Heart right ventricle (tissue), 16 donors: ENCODE measurements around the gene RET. TPM values are rescaled to one million over a fixed set of nuclear protein-coding genes. Genes with fewer than 3 reads are reported as not detected.

Experiments used
- ATAC-seq, 8 donors: fragments of 200-7000 bp; cut with Tn5 transposase; one replicate each; pipeline ENCODE4 v1.9.1; 2020; ENCODE audit warnings: mild to moderate bottlenecking in 8 of 8, moderate library complexity in 8 of 8, moderate number of reproducible peaks in 1 of 8
- DNase-seq, 2 donors: peaks; one replicate each; pipeline ENCODE4 v3.0.0-alpha.2; 2020
- H3K27ac ChIP-seq, 10 donors: fragments of 200-600 bp; sonication (generic) in 2 of 10; one replicate each; pipeline versions ENCODE4 v1.5.0 to v1.8.0; 2020 to 2022; ENCODE audit warnings: mild to moderate bottlenecking in 3 of 10
- H3K27me3 ChIP-seq, 7 donors: fragments of 200-600 bp; one replicate each; pipeline ENCODE4 v1.8.0; 2021 to 2022; ENCODE audit warnings: mild to moderate bottlenecking in 2 of 7
- H3K36me3 ChIP-seq, 9 donors: fragments of 200-600 bp; sonication (generic) in 1 of 9; one replicate each; pipeline versions ENCODE4 v1.5.0 to v1.8.0; 2020 to 2022; ENCODE audit warnings: mild to moderate bottlenecking in 2 of 9
- H3K4me1 ChIP-seq, 9 donors: fragments of 200-600 bp; sonication (generic) in 1 of 9; one replicate each; pipeline versions ENCODE4 v1.5.0 to v1.8.0; 2020 to 2022; ENCODE audit warnings: mild to moderate bottlenecking in 4 of 9
- H3K4me3 ChIP-seq, 10 donors: fragments of 200-600 bp; sonication (generic) in 2 of 10; one replicate each; pipeline versions ENCODE4 v1.5.0 to v1.8.0; 2020 to 2022; ENCODE audit warnings: mild to moderate bottlenecking in 7 of 10, moderate library complexity in 2 of 10
- H3K9me3 ChIP-seq, 11 donors: fragments of 200-600 bp in 10 of 11; sonication (generic) in 2 of 11; one replicate each; pipeline versions ENCODE4 v1.5.0 to v1.8.0; 2013 to 2022; ENCODE audit warnings: mild to moderate bottlenecking in 2 of 11, control low read depth in 1 of 11, moderate library complexity in 1 of 11
- WGBS, 2 donors: extraction: QIAGEN DNeasy Blood & Tissue Kit; methylation state at CpG; one replicate each; pipeline ENCODE4 v1.1.7; 2013; ENCODE audit warnings: inconsistent platforms in 1 of 2; 5-methylcytosine and 5-hydroxymethylcytosine counted together
- intact Hi-C, 10 donors: fragments of 100-400 bp; cut with DNase I; formaldehyde crosslinking; loops; one replicate each; pipeline versions ENCODE4 v1.11.1 to v1.14.2; 2022
- polyA plus RNA-seq, 2 donors: library from polyadenylated mRNA; stranded (reverse); fragments of 200-250 nt; gene quantifications; one replicate each; pipeline ENCODE4 v1.2.3, GENCODE V29; 2013
- total RNA-seq, 10 donors: library from RNA; stranded (reverse); fragmentation: NEBNext Ultra II Directional in 3 of 10; extraction: Animal tissue kit (Norgen Biotek cat#: 25700) in 3 of 10; gene quantifications; one replicate each; pipeline versions ENCODE4 v1.2.1 to v1.2.4, GENCODE V29; 2021 to 2023
- TF ChIP-seq, protein P1 (sequence below), 9 donors: fragments of 200-600 bp; sonication (generic) in 2 of 9; IDR thresholded peaks; one replicate each; pipeline versions ENCODE4 v1.5.0 to v1.8.0; 2021 to 2022; ENCODE audit warnings: antibody characterized with exemption in 9 of 9, mild to moderate bottlenecking in 5 of 9, moderate library complexity in 1 of 9
- donor health status: Arrhythmogenic right ventricular cardiomyopathy.
- donor health status: ischemic (EF 13 %, LVEDD 7.1; RV severe dilation, severe dysfunction).
- donor health status: healthy with polysubstance abuse.
- donor health status: DM: no; HTN: yes; CAD: no.
- donor health status: DM: no; HTN: no; CAD: no.
- donor health status: ischemic (EF 25% LVEDD 6.9; RV normal size, moderate dysfunction).
- donor health status: ischemic (EF 25% LVEDD 5.7; RV mildly dilated, moderate dysfunction).
- donor health status: healthy.
- donor health status: DM: yes; HTN: yes; CAD: no.
- donor health status: Ischemic cardiomyopathy.
- donor health status: ischemic (EF 35%, LVEDD 5.7; RV mildly dilated, moderate dysfunction).
- donor health status: nonischemic (EF 11% LVEDD 7.7; RV severe dilation, severe dysfunction).
- donor health status: DM: yes; HTN: yes; CAD: no.
- donor health status: PGD.
- donor health status: ischemic (EF 29% LVEDD 5.4; RV normal size, mild dysfunction).
- donor health status: nonischemic (EF 23%, LVEDD 6.1; RV moderate dilation, normal function).

RET gene
- total and polyA plus RNA-seq, 12 donors, result 0.38 to 2.6 (median 1.2) TPM

- H3K27ac ChIP-seq, result no peak overlapping the region
- peaks cover 0 to 14% (median 6%) of the 10 kb centered on the region in 7 donors for H3K27me3 ChIP-seq
- peaks cover 0 to 4% (median 0%) of the 10 kb centered on the region in 11 donors for H3K9me3 ChIP-seq
- DNase-seq (no peak), ATAC-seq (no peak)
- H3K4me3 ChIP-seq, result no peak overlapping the region
- peaks cover 0 to 16% (median 0%) of the 10 kb centered on the region in 9 donors for H3K4me1 ChIP-seq
- WGBS, 2 donors, result 83 to 84% methylated on average over 9 of the region's 9 CpGs
- TF ChIP-seq, protein P1, sequence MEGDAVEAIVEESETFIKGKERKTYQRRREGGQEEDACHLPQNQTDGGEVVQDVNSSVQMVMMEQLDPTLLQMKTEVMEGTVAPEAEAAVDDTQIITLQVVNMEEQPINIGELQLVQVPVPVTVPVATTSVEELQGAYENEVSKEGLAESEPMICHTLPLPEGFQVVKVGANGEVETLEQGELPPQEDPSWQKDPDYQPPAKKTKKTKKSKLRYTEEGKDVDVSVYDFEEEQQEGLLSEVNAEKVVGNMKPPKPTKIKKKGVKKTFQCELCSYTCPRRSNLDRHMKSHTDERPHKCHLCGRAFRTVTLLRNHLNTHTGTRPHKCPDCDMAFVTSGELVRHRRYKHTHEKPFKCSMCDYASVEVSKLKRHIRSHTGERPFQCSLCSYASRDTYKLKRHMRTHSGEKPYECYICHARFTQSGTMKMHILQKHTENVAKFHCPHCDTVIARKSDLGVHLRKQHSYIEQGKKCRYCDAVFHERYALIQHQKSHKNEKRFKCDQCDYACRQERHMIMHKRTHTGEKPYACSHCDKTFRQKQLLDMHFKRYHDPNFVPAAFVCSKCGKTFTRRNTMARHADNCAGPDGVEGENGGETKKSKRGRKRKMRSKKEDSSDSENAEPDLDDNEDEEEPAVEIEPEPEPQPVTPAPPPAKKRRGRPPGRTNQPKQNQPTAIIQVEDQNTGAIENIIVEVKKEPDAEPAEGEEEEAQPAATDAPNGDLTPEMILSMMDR (IDR thresholded peaks at IDR 0.05), result no peak
- H3K36me3 ChIP-seq, result no peaks in the 10 kb centered on the region
- intact Hi-C loops, result no loop called here
These were observed 19.0 kb upstream of the RET start for GRCh38 chr10:43057831-43058340.

GRCh38 chr10:43058716-43059335, 18.0 kb upstream of the RET start:
- Histone ChIP-seq H3K27me3 (peaks cover 0 to 14% (median 6%) of the 10 kb centered on the region in 7 donors), H3K27ac (no peak overlapping the region), H3K36me3 (no peaks in the 10 kb centered on the region), H3K4me3 (no peak overlapping the region), H3K9me3 (peaks cover 0 to 4% (median 0%) of the 10 kb centered on the region in 11 donors), H3K4me1 (peaks cover 0 to 16% (median 0%) of the 10 kb centered on the region in 9 donors)
- ATAC-seq (no peak), DNase-seq (no peak)
- 87 to 89% methylated on average over 13 of the region's 13 CpGs for WGBS, 2 donors
- TF ChIP-seq, protein P1 (IDR thresholded peaks at IDR 0.05), result no peak
- intact Hi-C loops, result no loop called here

GRCh38 chr10:43059336-43059720, 17.5 kb upstream of the RET start:
- H3K36me3 ChIP-seq, result no peaks in the 10 kb centered on the region
- no peak overlapping the region for H3K4me3 ChIP-seq
- TF ChIP-seq, protein P1 (IDR thresholded peaks at IDR 0.05), result no peak
- peaks cover 0 to 16% (median 0%) of the 10 kb centered on the region in 9 donors for H3K4me1 ChIP-seq
- H3K27ac ChIP-seq, result no peak overlapping the region
- 63 to 72% methylated on average over 6 of the region's 6 CpGs for WGBS, 2 donors
- ATAC-seq (no peak), DNase-seq (no peak)
- intact Hi-C loops, result no loop called here
- H3K27me3 ChIP-seq, result peaks cover 0 to 14% (median 6%) of the 10 kb centered on the region in 7 donors
- H3K9me3 ChIP-seq, result peaks cover 0 to 4% (median 0%) of the 10 kb centered on the region in 11 donors

DNA sequence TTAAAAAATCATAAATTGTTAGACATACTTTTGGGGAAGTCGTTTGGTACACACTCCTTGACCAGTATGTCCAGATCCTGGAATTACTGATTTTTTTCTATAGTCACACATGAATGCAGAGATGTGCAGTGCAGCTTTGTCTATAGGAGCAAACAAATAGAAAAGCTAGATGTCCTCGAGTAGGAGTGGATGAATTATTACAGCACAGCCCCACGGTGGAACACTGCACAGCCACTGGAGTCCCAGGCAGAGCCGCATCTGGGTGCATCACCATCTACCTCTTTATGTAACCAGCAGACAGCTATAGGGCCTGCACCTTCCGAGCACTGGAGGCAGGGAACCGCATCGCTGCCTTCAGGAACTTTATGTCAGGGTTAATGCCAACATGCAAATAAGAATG, 17.0 kb upstream of the RET start:
- no peak overlapping the region for H3K4me3 ChIP-seq
- H3K36me3 ChIP-seq, result no peaks in the 10 kb centered on the region
- H3K9me3 ChIP-seq, result peaks cover 0 to 4% (median 0%) of the 10 kb centered on the region in 11 donors
- no peak for DNase-seq
- 60 to 65% methylated on average over 7 of the region's 7 CpGs for WGBS, 2 donors
- no peak for ATAC-seq
- peaks cover 0 to 16% (median 0%) of the 10 kb centered on the region in 9 donors for H3K4me1 ChIP-seq
- H3K27ac ChIP-seq, result no peak overlapping the region
- peaks cover 0 to 14% (median 6%) of the 10 kb centered on the region in 7 donors for H3K27me3 ChIP-seq
- intact Hi-C loops, result no loop called here
- TF ChIP-seq, protein P1 (IDR thresholded peaks at IDR 0.05), result no peak
